GM18873 (cell line): Measurements from ENCODE around the gene NXPE3.

Experiments used
- ATAC-seq: cut with Tn5 transposase; IDR thresholded peaks from one replicate; pipeline ENCODE4 v1.9.1; 2021; ENCODE audit warnings: mild to moderate bottlenecking, moderate library complexity, moderate number of reproducible peaks; ENCODE audit not compliant: unreplicated experiment, low FRiP score

Gene NXPE3

GRCh38 chr3:101827211-101828174 lies 48.5 kb downstream of the NXPE3 start:
- peak; percentile 83 for ATAC-seq

- no peak for ATAC-seq
These were observed 49.3 kb downstream of the NXPE3 start for GRCh38 chr3:101828276-101828675.

GRCh38 chr3:101828691-101829436 lies 49.9 kb downstream of the NXPE3 start:
- peak; percentile 47 for ATAC-seq

GRCh38 chr3:101829437-101829830 lies 50.4 kb downstream of the NXPE3 start:
- no peak for ATAC-seq

- ATAC-seq: no peak
These were observed 50.9 kb downstream of the NXPE3 start for GRCh38 chr3:101829874-101830273.

GRCh38 chr3:101833446-101833974 lies 54.5 kb downstream of the NXPE3 start:
- ATAC-seq: no peak

- no peak for ATAC-seq
These were observed 56.7 kb downstream of the NXPE3 start for GRCh38 chr3:101835676-101836075.

- ATAC-seq: no peak
These were observed 57.1 kb downstream of the NXPE3 start for GRCh38 chr3:101836160-101836559.

GRCh38 chr3:101836652-101837598 lies 57.9 kb downstream of the NXPE3 start:
- no peak for ATAC-seq

GRCh38 chr3:101838691-101839090 lies 59.7 kb downstream of the NXPE3 start:
- no peak for ATAC-seq

GRCh38 chr3:101840066-101840465 lies 61.1 kb downstream of the NXPE3 start:
- ATAC-seq: no peak

GRCh38 chr3:101842245-101842934 lies 63.4 kb downstream of the NXPE3 start:
- ATAC-seq: no peak

GRCh38 chr3:101842935-101843330 lies 63.9 kb downstream of the NXPE3 start:
- ATAC-seq: no peak

GRCh38 chr3:101845425-101845824 lies 66.4 kb downstream of the NXPE3 start:
- ATAC-seq: no peak

- ATAC-seq: no peak
These were observed 67.7 kb downstream of the NXPE3 start for GRCh38 chr3:101846709-101847108.

GRCh38 chr3:101847328-101847727 lies 68.3 kb downstream of the NXPE3 start:
- ATAC-seq: no peak

GRCh38 chr3:101848326-101848725 lies 69.3 kb downstream of the NXPE3 start:
- ATAC-seq: no peak

GRCh38 chr3:101848754-101849713 lies 70.0 kb downstream of the NXPE3 start, which contains the start of gene NFKBIZ:
TSS of gene NFKBIZ (plus strand) at chr3:101849514. CDS start at chr3:101849629, 115 bp downstream.
- peak; percentile 57 for ATAC-seq
